Liver (tissue), 9 donors: ENCODE measurements around the gene PYROXD2. TPM values are rescaled to one million over a fixed set of nuclear protein-coding genes. Genes with fewer than 3 reads are reported as not detected.

ENCODE experiments used
- DNase-seq: peaks from one replicate; pipeline ENCODE4 v3.0.0-alpha.2; 2017; ENCODE audit warnings: low spot score
- H3K27ac ChIP-seq, 2 donors: one replicate each; pipeline ENCODE4 v1.7.0; 2013; ENCODE audit warnings: inconsistent platforms in 2 of 2, low read length in 2 of 2, control low read depth in 1 of 2, low read depth in 1 of 2, mild to moderate bottlenecking in 1 of 2
- H3K27me3 ChIP-seq, 4 donors: one replicate each; pipeline versions ENCODE4 v1.6.1 to v1.7.0; 2013; ENCODE audit warnings: low read length in 3 of 4, inconsistent platforms in 1 of 4, mild to moderate bottlenecking in 1 of 4, moderate library complexity in 1 of 4; ENCODE audit not compliant: control insufficient read depth in 4 of 4, insufficient read depth in 4 of 4
- H3K36me3 ChIP-seq, 4 donors: one replicate each; pipeline versions ENCODE4 v1.6.1 to v1.7.0; 2013; ENCODE audit warnings: low read length in 3 of 4, mild to moderate bottlenecking in 3 of 4, low read depth in 1 of 4, moderate library complexity in 1 of 4; ENCODE audit not compliant: control insufficient read depth in 4 of 4, insufficient read depth in 3 of 4
- H3K4me1 ChIP-seq, 4 donors: one replicate each; pipeline versions ENCODE4 v1.6.1 to v1.7.0; 2013; ENCODE audit warnings: low read length in 3 of 4, mild to moderate bottlenecking in 3 of 4, moderate library complexity in 1 of 4; ENCODE audit not compliant: control insufficient read depth in 4 of 4, insufficient read depth in 4 of 4
- H3K4me3 ChIP-seq, 3 donors: one replicate each; pipeline versions ENCODE4 v1.6.1 to v1.7.0; 2013; ENCODE audit warnings: low read length in 3 of 3, control low read depth in 1 of 3, low read depth in 1 of 3, mild to moderate bottlenecking in 1 of 3
- H3K9ac ChIP-seq, 2 donors: one replicate each; pipeline ENCODE4 v1.7.0; 2013; ENCODE audit warnings: low read length in 2 of 2, mild to moderate bottlenecking in 2 of 2, moderate library complexity in 2 of 2, control low read depth in 1 of 2, low read depth in 1 of 2
- H3K9me3 ChIP-seq, 4 donors: one replicate each; pipeline versions ENCODE4 v1.6.1 to v1.7.0; 2013; ENCODE audit warnings: low read length in 3 of 4; ENCODE audit not compliant: control insufficient read depth in 4 of 4
- ATF3 ChIP-seq: IDR thresholded peaks from 2 replicates; pipeline ENCODE4 v1.6.1; 2016; ENCODE audit warnings: antibody characterized with exemption
- CTCF ChIP-seq: fragments of 150-350 bp; IDR thresholded peaks from 2 replicates; pipeline ENCODE4 v1.5.1; 2017; ENCODE audit warnings: improper control_type of control experiment, low read depth, low read length; ENCODE audit not compliant: missing input control
- EGR1 ChIP-seq, 2 donors: IDR thresholded peaks; 2 replicates each; pipeline ENCODE4 v1.6.1; 2016 to 2018; ENCODE audit warnings: antibody characterized with exemption in 2 of 2, low read depth in 2 of 2
- FOXA1 ChIP-seq: IDR thresholded peaks from 2 replicates; pipeline ENCODE4 v1.6.1; 2016; ENCODE audit warnings: antibody characterized with exemption
- FOXA2 ChIP-seq: IDR thresholded peaks from 2 replicates; pipeline ENCODE4 v1.6.1; 2016; ENCODE audit warnings: antibody characterized with exemption
- GABPA ChIP-seq, 2 donors: IDR thresholded peaks in 1 of 2; conservative IDR thresholded peaks in 1 of 2; 2 replicates each; pipeline ENCODE4 v1.6.1; 2016; ENCODE audit warnings: antibody characterized with exemption in 2 of 2, mild to moderate bottlenecking in 1 of 2, moderate library complexity in 1 of 2
- HNF4A ChIP-seq, 2 donors: conservative IDR thresholded peaks; 2 replicates each; pipeline ENCODE4 v1.6.1; 2016; ENCODE audit warnings: antibody characterized with exemption in 2 of 2, mild to moderate bottlenecking in 2 of 2
- HNF4G ChIP-seq: IDR thresholded peaks from 2 replicates; pipeline ENCODE4 v1.6.1; 2016; ENCODE audit warnings: antibody characterized with exemption
- MAX ChIP-seq: IDR thresholded peaks from 2 replicates; pipeline ENCODE4 v1.6.1; 2016; ENCODE audit warnings: antibody characterized with exemption
- RAD21 ChIP-seq, 2 donors: IDR thresholded peaks; 2 replicates each; pipeline ENCODE4 v1.6.1; 2016; ENCODE audit warnings: antibody characterized with exemption in 2 of 2, mild to moderate bottlenecking in 2 of 2
- REST ChIP-seq: IDR thresholded peaks from 2 replicates; pipeline ENCODE4 v1.6.1; 2016; ENCODE audit warnings: antibody characterized with exemption, mild to moderate bottlenecking
- RXRA ChIP-seq, 2 donors: IDR thresholded peaks; 2 replicates each; pipeline ENCODE4 v1.6.1; 2017 to 2018; ENCODE audit warnings: antibody characterized with exemption in 2 of 2, mild to moderate bottlenecking in 1 of 2
- SP1 ChIP-seq: IDR thresholded peaks from 2 replicates; pipeline ENCODE4 v1.6.1; 2018; ENCODE audit warnings: antibody characterized with exemption, mild to moderate bottlenecking
- YY1 ChIP-seq: IDR thresholded peaks from 2 replicates; pipeline ENCODE4 v1.6.1; 2016; ENCODE audit warnings: antibody characterized with exemption, mild to moderate bottlenecking
- WGBS: extraction: QIAGEN DNeasy Blood & Tissue Kit; methylation state at CpG from one replicate; pipeline ENCODE4 v1.1.7; 2013; 5-methylcytosine and 5-hydroxymethylcytosine counted together
- polyA plus RNA-seq, 2 donors: library from polyadenylated mRNA; stranded (reverse) in 1 of 2; unstranded in 1 of 2; fragments of 200-250 nt in 1 of 2; fragments of >200 nt in 1 of 2; fragmentation: Nextera tagmentation in 1 of 2; extraction: Ambion mirVana in 1 of 2; gene quantifications; one replicate each; pipeline versions ENCODE4 v1.2.1 to v1.2.3, GENCODE V29; 2013 to 2015
- total RNA-seq, 2 donors: library from RNA; depleted of rRNA; stranded (reverse); fragments of >200 nt; gene quantifications; one replicate each; pipeline ENCODE4 v1.2.3, GENCODE V29; 2014
- donor health status: healthy.
- donor health status: healthy.
- donor health status: healthy.
- donor health status: healthy.
- donor health status: healthy.

The PYROXD2 gene
- total and polyA plus RNA-seq, 4 donors = 2.3 to 9.0 (median 4.5) TPM

- Histone ChIP-seq H3K4me3 (no peak overlapping the region), H3K36me3 (peaks cover 0 to 11% (median 1%) of the 10 kb centered on the region in 4 donors), H3K9me3 (no peaks in the 10 kb centered on the region), H3K9ac (no peak overlapping the region), H3K4me1 (no peaks in the 10 kb centered on the region), H3K27me3 (no peaks in the 10 kb centered on the region), H3K27ac (no peak overlapping the region)
- WGBS = 83% methylated on average over 8 of the region's 8 CpGs
- no peak for DNase-seq
- TF ChIP-seq RXRA (IDR thresholded peaks at IDR 0.05) (no peak), RAD21 (IDR thresholded peaks at IDR 0.05) (no peak), FOXA1 (no peak), HNF4G (no peak), CTCF (no peak), ATF3 (no peak), GABPA (IDR thresholded peaks at IDR 0.05 in 1 of 2, conservative IDR thresholded peaks at IDR 0.05 in 1 of 2) (no peak), HNF4A (conservative IDR thresholded peaks at IDR 0.05) (no peak), FOXA2 (no peak), EGR1 (IDR thresholded peaks at IDR 0.05; ENCODE audit: low read depth in 2 of 2) (no peak), MAX (no peak), REST (no peak), SP1 (no peak), YY1 (no peak)
These were observed 10.2 kb downstream of the PYROXD2 start for GRCh38 chr10:98404571-98405359.

GRCh38 chr10:98403812-98404504 is 11.0 kb downstream of the PYROXD2 start:
- no peaks in the 10 kb centered on the region for H3K9me3 ChIP-seq
- no peak for DNase-seq
- WGBS = 81% methylated on average over 7 of the region's 7 CpGs
- no peak overlapping the region for H3K4me3 ChIP-seq
- H3K36me3 ChIP-seq = peaks cover 0 to 11% (median 1%) of the 10 kb centered on the region in 4 donors
- TF ChIP-seq CTCF (no peak), FOXA1 (no peak), MAX (no peak), EGR1 (IDR thresholded peaks at IDR 0.05; ENCODE audit: low read depth in 2 of 2) (no peak), HNF4G (no peak), FOXA2 (no peak)
- no peaks in the 10 kb centered on the region for H3K27me3 ChIP-seq
- no peak overlapping the region for H3K27ac ChIP-seq
- no peak overlapping the region for H3K9ac ChIP-seq
- no peaks in the 10 kb centered on the region for H3K4me1 ChIP-seq
